GM21528 (cell line): Measurements from ENCODE around the gene H2BK1.

Experiments
- ATAC-seq: cut with Tn5 transposase; IDR thresholded peaks from one replicate; pipeline ENCODE4 v1.9.1; 2021; ENCODE audit warnings: mild to moderate bottlenecking, moderate library complexity; ENCODE audit not compliant: unreplicated experiment, low FRiP score

H2BK1 gene

GRCh38 chr7:151206914-151207313 is 3.4 kb downstream of the H2BK1 start:
- ATAC-seq, result no peak

- ATAC-seq, result no peak
Measured at GRCh38 chr7:151205730-151206129, 4.6 kb downstream of the H2BK1 start.

- no peak for ATAC-seq
Measured at GRCh38 chr7:151204383-151205032, 5.8 kb downstream of the H2BK1 start.

GRCh38 chr7:151202836-151203235 is 7.5 kb downstream of the H2BK1 start:
- ATAC-seq, result no peak

GRCh38 chr7:151201751-151202150 is 8.5 kb downstream of the H2BK1 start:
- no peak for ATAC-seq

GRCh38 chr7:151201344-151201743 is 8.9 kb downstream of the H2BK1 start:
- ATAC-seq, result no peak

- no peak for ATAC-seq
Measured at GRCh38 chr7:151198945-151199848, 11.1 kb downstream of the H2BK1 start.

GRCh38 chr7:151197932-151198331 is 12.4 kb downstream of the H2BK1 start:
- no peak for ATAC-seq

GRCh38 chr7:151195616-151196450 is 14.5 kb downstream of the H2BK1 start:
- no peak for ATAC-seq

- no peak for ATAC-seq
Measured at GRCh38 chr7:151194188-151194587, 16.1 kb downstream of the H2BK1 start.

GRCh38 chr7:151193203-151193978 is 16.9 kb downstream of the H2BK1 start:
- no peak for ATAC-seq

- no peak for ATAC-seq
Measured at GRCh38 chr7:151192002-151192539, 18.2 kb downstream of the H2BK1 start.

GRCh38 chr7:151191544-151191943 is 18.7 kb downstream of the H2BK1 start:
- ATAC-seq, result no peak

GRCh38 chr7:151189038-151189437 is 21.2 kb downstream of the H2BK1 start:
- no peak for ATAC-seq

- no peak for ATAC-seq
Measured at GRCh38 chr7:151188252-151188542, 22.1 kb downstream of the H2BK1 start.

- ATAC-seq, result no peak
Measured at GRCh38 chr7:151187409-151188251, 22.7 kb downstream of the H2BK1 start.

- no peak for ATAC-seq
Measured at GRCh38 chr7:151186640-151187408, 23.5 kb downstream of the H2BK1 start, which contains the start of gene ASB10. Gene ASB10 (minus strand): TSS chr7:151187250. CDS start chr7:151187130, 120 bp downstream.
